Measurements from ENCODE around the gene HCST.

GRCh38 chr19:35895911-35896642, 6.3 kb upstream of the HCST start:
- TF ChIP-seq CTCF (conservative IDR thresholded peaks at IDR 0.05 in 1 of 2, IDR thresholded peaks at IDR 0.05 in 1 of 2; ENCODE audit: extremely low read depth in 1 of 2, insufficient read depth in 1 of 2, low read depth in 1 of 2, low read length in 2 of 2): no peak
- no peak for TF ChIP-seq EZH2 (IDR thresholded peaks at IDR 0.05; ENCODE audit: borderline replicate concordance, low read length)

Data from mammary epithelial cell (primary cell).